B cell (primary cell): ENCODE data around the gene LMBRD1. TPM values are rescaled to one million over a fixed set of nuclear protein-coding genes. Genes with fewer than 3 reads are reported as not detected.

Experiments
- ATAC-seq: fragments of 200-7000 bp; cut with Tn5 transposase; one replicate; pipeline ENCODE4 v1.10.0; 2021; ENCODE audit warnings: low read depth, mild to moderate bottlenecking, moderate number of reproducible peaks, moderate library complexity
- CTCF ChIA-PET: fragments of 350-600 bp; sonication (Branson Sonifier 250); formaldehyde crosslinking; loops from one replicate; lab custom pipeline; 2021; ENCODE audit warnings: antibody characterized with exemption, inconsistent platforms; lab: Charles Lee
- POLR2A ChIA-PET: fragments of 350-600 bp; sonication (Branson Sonifier 250); formaldehyde crosslinking; loops from one replicate; lab custom pipeline; 2021; ENCODE audit warnings: antibody characterized with exemption; lab: Charles Lee
- DNase-seq: peaks from one replicate; pipeline ENCODE4 v3.0.0; 2013
- H2AFZ ChIP-seq: 2 replicates; pipeline ENCODE4 v1.6.1; 2012; ENCODE audit warnings: mild to moderate bottlenecking, low read depth, low read length; ENCODE audit not compliant: insufficient read depth, poor library complexity, severe bottlenecking
- H3K27ac ChIP-seq, 2 donors: 1 replicate in 1 of 2; 2 replicates in 1 of 2; pipeline ENCODE4 v1.5.1; 2012 to 2013; ENCODE audit warnings: low read length in 2 of 2, mild to moderate bottlenecking in 2 of 2, moderate library complexity in 1 of 2
- H3K27me3 ChIP-seq, 4 experiments: fragments of 200-600 bp in 1 of 4; sonication (generic) in 1 of 4; replicated peaks in 1 of 4; 1 replicate in 2 of 4; 2 replicates in 2 of 4; pipeline versions ENCODE4 v1.6.1 to v1.7.0; 2013 to 2016; ENCODE audit warnings: low read length in 3 of 4, mild to moderate bottlenecking in 2 of 4, mixed read lengths in 1 of 4, moderate library complexity in 1 of 4; ENCODE audit not compliant: insufficient read depth in 4 of 4, control insufficient read depth in 3 of 4; ENCODE audit errors: control extremely low read depth in 1 of 4
- H3K36me3 ChIP-seq, 2 experiments: replicated peaks in 1 of 2; 1 replicate in 1 of 2; 2 replicates in 1 of 2; pipeline versions ENCODE4 v1.6.1 to v1.7.1; 2013; ENCODE audit warnings: low read length in 1 of 2; ENCODE audit not compliant: insufficient read depth in 2 of 2, control insufficient read depth in 1 of 2; ENCODE audit errors: control extremely low read depth in 1 of 2, extremely low read depth in 1 of 2
- H3K4me1 ChIP-seq, 2 donors: fragments of 200-600 bp in 1 of 2; sonication (generic) in 1 of 2; 1 replicate in 1 of 2; 2 replicates in 1 of 2; pipeline versions ENCODE4 v1.5.1 to v1.6.1; 2013 to 2017; ENCODE audit warnings: low read length in 2 of 2; ENCODE audit not compliant: control insufficient read depth in 2 of 2, insufficient read depth in 2 of 2
- H3K4me2 ChIP-seq: replicated peaks from 2 replicates; pipeline ENCODE3; 2012; ENCODE audit warnings: mild to moderate bottlenecking, low read depth, low read length; ENCODE audit not compliant: poor library complexity, severe bottlenecking
- H3K4me3 ChIP-seq, 5 experiments: fragments of 200-600 bp in 1 of 5; sonication (generic) in 1 of 5; 1 replicate in 3 of 5; 2 replicates in 2 of 5; pipeline versions ENCODE4 v1.5.1 to v1.7.0; 2011 to 2016; ENCODE audit warnings: low read length in 4 of 5, mild to moderate bottlenecking in 4 of 5, low read depth in 2 of 5, control low read depth in 1 of 5, moderate library complexity in 1 of 5; ENCODE audit not compliant: insufficient read depth in 1 of 5; ENCODE audit errors: control extremely low read depth in 1 of 5, extremely low read depth in 1 of 5
- H3K79me2 ChIP-seq: fragments of 200-600 bp; sonication (generic); one replicate; pipeline ENCODE4 v1.6.0; 2016; ENCODE audit warnings: low read length; ENCODE audit not compliant: control insufficient read depth, insufficient read depth
- H3K9ac ChIP-seq: fragments of 200-600 bp; sonication (generic); 2 replicates; pipeline ENCODE4 v1.6.1; 2017; ENCODE audit warnings: mild to moderate bottlenecking, low read length, moderate library complexity
- H3K9me3 ChIP-seq, 3 donors: one replicate each; pipeline versions ENCODE4 v1.6.1 to v1.7.1; 2013; ENCODE audit warnings: low read length in 2 of 3; ENCODE audit not compliant: control insufficient read depth in 2 of 3, insufficient read depth in 1 of 3; ENCODE audit errors: control extremely low read depth in 1 of 3
- H4K20me1 ChIP-seq: 2 replicates; pipeline ENCODE4 v1.6.0; 2012; ENCODE audit warnings: mild to moderate bottlenecking, low read length; ENCODE audit not compliant: insufficient read depth, control insufficient read depth, poor library complexity, severe bottlenecking
- H3K27ac Mint-ChIP-seq: one replicate; pipeline ENCODE4 v1.8.0; 2021; ENCODE audit warnings: mixed read lengths
- H3K27me3 Mint-ChIP-seq: one replicate; pipeline ENCODE4 v1.8.0; 2021; ENCODE audit warnings: mixed read lengths
- H3K4me1 Mint-ChIP-seq: one replicate; pipeline ENCODE4 v1.8.0; 2021; ENCODE audit warnings: mixed read lengths
- H3K4me3 Mint-ChIP-seq: one replicate; pipeline ENCODE4 v1.8.0; 2021; ENCODE audit warnings: mixed read lengths
- H3K9me3 Mint-ChIP-seq: one replicate; pipeline ENCODE4 v1.8.0; 2022; ENCODE audit warnings: mixed read lengths; ENCODE audit not compliant: insufficient read depth
- EZH2 ChIP-seq: IDR thresholded peaks from 2 replicates; pipeline ENCODE4 v1.6.1; 2012; ENCODE audit warnings: borderline replicate concordance, low read depth, mild to moderate bottlenecking, moderate library complexity, low read length; ENCODE audit not compliant: insufficient read depth, poor library complexity, severe bottlenecking
- WGBS: methylation state at CpG from one replicate; pipeline ENCODE4 v1.1.5; 2013; ENCODE audit warnings: missing lambda C conversion rate; ENCODE audit not compliant: insufficient coverage; 5-methylcytosine and 5-hydroxymethylcytosine counted together
- intact Hi-C: fragments of 100-400 bp; cut with micrococcal nuclease; formaldehyde crosslinking; loops from one replicate; pipeline ENCODE4 v1.10.0; 2022
- polyA plus RNA-seq: library from polyadenylated mRNA; depleted of rRNA; stranded (reverse); fragments of >200 nt; gene quantifications from 2 replicates; pipeline ENCODE4 v1.2.3, GENCODE V29; 2012
- total RNA-seq, 2 donors: library from RNA; stranded (reverse); fragments of 120-200 nt in 1 of 2; gene quantifications; 1 replicate in 1 of 2; 2 replicates in 1 of 2; pipeline versions ENCODE4 v1.2.3 to v1.2.4, GENCODE V29; 2013 to 2022
- TF ChIP-seq, protein P1 (sequence below): fragments of 200-600 bp; IDR thresholded peaks from one replicate; pipeline ENCODE4 v1.8.0; 2022; ENCODE audit warnings: antibody characterized with exemption, mild to moderate bottlenecking

The LMBRD1 gene
- total and polyA plus RNA-seq, 2 donors (not counting 1 experiment from before 2014, with no cell fraction given) = 33.7 to 99.0 TPM

DNA sequence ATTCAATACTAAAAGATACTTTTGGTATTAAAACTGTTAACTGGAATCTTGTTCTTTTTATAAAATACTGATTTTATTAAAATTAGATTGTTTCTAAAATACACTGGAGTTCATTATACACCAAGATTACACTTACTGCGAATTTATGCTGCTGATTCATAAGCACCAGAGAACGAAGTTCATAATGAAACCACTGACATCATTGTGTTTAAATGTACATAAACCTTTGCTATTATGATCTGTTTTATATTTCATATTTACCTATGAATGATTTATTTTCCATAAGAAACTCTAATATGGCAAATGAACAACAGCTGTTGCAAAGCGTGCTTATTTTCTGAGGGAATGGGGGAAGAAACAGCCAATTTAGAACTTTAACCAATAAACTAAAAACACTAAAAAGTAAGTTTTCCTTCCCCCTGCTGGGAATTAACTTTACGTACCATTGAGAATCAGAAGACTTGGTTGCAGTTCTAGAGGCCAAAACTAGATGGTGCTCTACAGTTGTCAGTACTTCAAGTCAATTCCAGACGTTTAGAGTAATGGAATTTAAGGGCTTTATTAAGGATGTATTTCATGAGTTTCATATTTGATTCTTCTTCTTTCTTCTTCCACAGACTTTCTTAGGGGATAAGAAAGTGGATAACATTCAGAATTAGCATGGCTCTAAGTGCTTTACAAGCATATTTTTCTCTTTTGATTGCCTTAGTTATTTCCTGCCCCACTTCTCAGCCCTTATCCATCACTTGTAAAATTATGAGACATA is 38.8 kb upstream of the LMBRD1 start:
- Histone ChIP-seq H4K20me1 (no peaks in the 10 kb centered on the region), H3K27ac (peak overlapping the region in 1 of 2 donors; percentile 53), H3K36me3 (no peaks in the 10 kb centered on the region), H3K4me3 (no peak overlapping the region), H3K79me2 (no peaks in the 10 kb centered on the region), H3K4me2 (peak overlapping the region; percentile 36), H2AFZ (peak overlapping the region; percentile 25), H3K9me3 (no peaks in the 10 kb centered on the region), H3K4me1 (peaks cover 15 to 21% of the 10 kb centered on the region in 2 donors), H3K9ac (no peak overlapping the region), H3K27me3 (no peaks in the 10 kb centered on the region)
- ATAC-seq (peak; percentile 70), DNase-seq (peak; percentile 74)
- H3K4me3 Mint-ChIP-seq = peak overlapping the region; percentile 40
- intact Hi-C loops = loop anchor here (1.0 to 5.0 kb wide), 5 partner anchors 19 to 273 kb away; partner anchors contain the start of gene LMBRD1
- POLR2A ChIA-PET = interaction anchor here (0.5 kb wide), 1 partner anchor 20 kb away, joined by 3 read pairs; no protein-coding TSS in a partner anchor
- peaks cover 21% of the 10 kb centered on the region for H3K4me1 Mint-ChIP-seq
- no CpG with 5 or more reads among the region's 5 CpGs for WGBS
- CTCF ChIA-PET = interaction anchor here (0.7 to 3.7 kb wide), 18 partner anchors 20 to 272 kb away, joined by 3 to 45 read pairs (median 4); partner anchors contain the start of genes COL19A1 and LMBRD1
- no peaks in the 10 kb centered on the region for H3K9me3 Mint-ChIP-seq
- TF ChIP-seq, protein P1, sequence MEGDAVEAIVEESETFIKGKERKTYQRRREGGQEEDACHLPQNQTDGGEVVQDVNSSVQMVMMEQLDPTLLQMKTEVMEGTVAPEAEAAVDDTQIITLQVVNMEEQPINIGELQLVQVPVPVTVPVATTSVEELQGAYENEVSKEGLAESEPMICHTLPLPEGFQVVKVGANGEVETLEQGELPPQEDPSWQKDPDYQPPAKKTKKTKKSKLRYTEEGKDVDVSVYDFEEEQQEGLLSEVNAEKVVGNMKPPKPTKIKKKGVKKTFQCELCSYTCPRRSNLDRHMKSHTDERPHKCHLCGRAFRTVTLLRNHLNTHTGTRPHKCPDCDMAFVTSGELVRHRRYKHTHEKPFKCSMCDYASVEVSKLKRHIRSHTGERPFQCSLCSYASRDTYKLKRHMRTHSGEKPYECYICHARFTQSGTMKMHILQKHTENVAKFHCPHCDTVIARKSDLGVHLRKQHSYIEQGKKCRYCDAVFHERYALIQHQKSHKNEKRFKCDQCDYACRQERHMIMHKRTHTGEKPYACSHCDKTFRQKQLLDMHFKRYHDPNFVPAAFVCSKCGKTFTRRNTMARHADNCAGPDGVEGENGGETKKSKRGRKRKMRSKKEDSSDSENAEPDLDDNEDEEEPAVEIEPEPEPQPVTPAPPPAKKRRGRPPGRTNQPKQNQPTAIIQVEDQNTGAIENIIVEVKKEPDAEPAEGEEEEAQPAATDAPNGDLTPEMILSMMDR = peak; percentile 96
- no peak for TF ChIP-seq EZH2
- H3K27me3 Mint-ChIP-seq = no peaks in the 10 kb centered on the region
- peak overlapping the region; percentile 12 for H3K27ac Mint-ChIP-seq

DNA sequence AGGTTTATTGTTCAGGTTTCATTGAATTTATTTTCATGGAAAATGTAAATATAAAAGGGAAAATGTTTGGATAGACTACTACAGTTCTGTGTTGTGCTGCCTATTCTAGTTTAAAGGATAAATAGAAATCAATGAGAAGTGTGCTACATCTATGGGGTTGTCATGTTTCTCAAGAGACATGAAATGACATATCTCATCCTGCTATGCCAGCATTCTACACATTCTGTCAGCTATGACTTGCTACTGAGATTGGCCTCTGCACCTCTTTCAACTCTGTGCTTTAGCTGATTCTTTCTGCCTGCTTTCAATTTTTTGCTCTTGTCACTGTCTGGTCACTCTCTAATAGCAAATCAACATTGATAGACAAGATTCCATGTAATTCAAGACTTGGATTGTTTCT is 35.7 kb upstream of the LMBRD1 start:
- CTCF ChIA-PET = interaction anchor here (1.5 to 1.8 kb wide), 2 partner anchors 44 to 274 kb away, joined by 4 read pairs; no protein-coding TSS in a partner anchor
- H3K4me2 ChIP-seq = no peak overlapping the region
- H3K79me2 ChIP-seq = no peaks in the 10 kb centered on the region
- no peaks in the 10 kb centered on the region for H3K9me3 ChIP-seq
- Mint-ChIP-seq H3K27me3 (no peaks in the 10 kb centered on the region), H3K9me3 (no peaks in the 10 kb centered on the region), H3K27ac (no peak overlapping the region), H3K4me1 (peaks cover 17% of the 10 kb centered on the region), H3K4me3 (no peak overlapping the region)
- POLR2A ChIA-PET = no interaction called here
- DNase-seq (no peak), ATAC-seq (no peak)
- H4K20me1 ChIP-seq = no peaks in the 10 kb centered on the region
- H2AFZ ChIP-seq = no peak overlapping the region
- TF ChIP-seq EZH2 = no peak
- TF ChIP-seq, protein P1 = no peak
- intact Hi-C loops = no loop called here
- H3K4me3 ChIP-seq = no peak overlapping the region
- H3K27ac ChIP-seq = no peak overlapping the region
- no peaks in the 10 kb centered on the region for H3K36me3 ChIP-seq
- H3K27me3 ChIP-seq = no peaks in the 10 kb centered on the region
- H3K4me1 ChIP-seq = peaks cover 14 to 18% of the 10 kb centered on the region in 2 donors
- H3K9ac ChIP-seq = no peak overlapping the region
